Cardiac muscle cell (in vitro differentiated cells and primary cell): ENCODE measurements around the gene CMIP. TPM values are rescaled to one million over a fixed set of nuclear protein-coding genes. Genes with fewer than 3 reads are reported as not detected.
A peak's percentile ranks its signal among the peaks of the same experiment; 100 is the strongest.

ENCODE experiments used
- DNase-seq, 2 donors: peaks; one replicate each; pipeline versions ENCODE4 v3.0.0 to v3.0.0-alpha.2; 2010 to 2017; ENCODE audit warnings: low read depth in 1 of 2, low spot score in 1 of 2
- H3K27ac ChIP-seq: fragments of 200-600 bp; sonication (generic); 2 replicates; pipeline ENCODE4 v1.5.1; 2016
- H3K27me3 ChIP-seq: fragments of 200-600 bp; sonication (generic); 2 replicates; pipeline ENCODE4 v1.6.0; 2016; ENCODE audit warnings: control low read depth
- H3K36me3 ChIP-seq: fragments of 200-600 bp; sonication (generic); 2 replicates; pipeline ENCODE4 v1.5.1; 2016; ENCODE audit warnings: control low read depth
- H3K4me1 ChIP-seq: fragments of 200-600 bp; sonication (generic); 2 replicates; pipeline ENCODE4 v1.8.1; 2017; ENCODE audit warnings: low read depth, mild to moderate bottlenecking, mixed run types
- H3K4me3 ChIP-seq: fragments of 200-600 bp; sonication (generic); 2 replicates; pipeline ENCODE4 v1.5.1; 2016; ENCODE audit warnings: mild to moderate bottlenecking
- H3K9me3 ChIP-seq: fragments of 200-600 bp; sonication (generic); 2 replicates; pipeline ENCODE4 v1.5.1; 2017; ENCODE audit warnings: low read depth, mild to moderate bottlenecking, control low read depth
- CTCF ChIP-seq: IDR thresholded peaks from 2 replicates; pipeline ENCODE4 v1.5.1; 2012; ENCODE audit warnings: low read depth, mild to moderate bottlenecking, low read length
- polyA plus RNA-seq: library from polyadenylated mRNA; unstranded; fragments of >200 nt; fragmentation: Nextera tagmentation; extraction: Ambion mirVana; gene quantifications from 2 replicates; pipeline ENCODE4 v1.2.1, GENCODE V29; 2016
- total RNA-seq: library from RNA; depleted of rRNA; stranded (reverse); fragments of >200 nt; gene quantifications from 2 replicates; pipeline ENCODE4 v1.2.3, GENCODE V29; 2016

The CMIP gene
- total and polyA plus RNA-seq, 2 experiments from 2014 or later, result 1.8 to 22.2 TPM

- no peak overlapping the region for H3K4me3 ChIP-seq
- H3K36me3 ChIP-seq, result peaks cover 7% of the 10 kb centered on the region
- DNase-seq, result no peak
- no peaks in the 10 kb centered on the region for H3K9me3 ChIP-seq
- H3K4me1 ChIP-seq, result peaks cover 8% of the 10 kb centered on the region
- no peak for TF ChIP-seq CTCF
- H3K27me3 ChIP-seq, result no peaks in the 10 kb centered on the region
- no peak overlapping the region for H3K27ac ChIP-seq
Measured at GRCh38 chr16:81693041-81693743, 248.6 kb downstream of the CMIP start.

- Histone ChIP-seq H3K4me3 (no peak overlapping the region), H3K27me3 (no peaks in the 10 kb centered on the region), H3K9me3 (no peaks in the 10 kb centered on the region), H3K27ac (no peak overlapping the region), H3K36me3 (peaks cover 7% of the 10 kb centered on the region), H3K4me1 (peaks cover 8% of the 10 kb centered on the region)
- no peak for DNase-seq
- TF ChIP-seq CTCF, result no peak
Measured at GRCh38 chr16:81693744-81694303, 249.2 kb downstream of the CMIP start.

GRCh38 chr16:81694494-81695280 lies 250.1 kb downstream of the CMIP start:
- peak in 1 of 2 donors; percentile 38 for DNase-seq
- TF ChIP-seq CTCF, result no peak
- Histone ChIP-seq H3K9me3 (no peaks in the 10 kb centered on the region), H3K27me3 (no peaks in the 10 kb centered on the region), H3K27ac (no peak overlapping the region), H3K4me1 (peaks cover 8% of the 10 kb centered on the region), H3K36me3 (peaks cover 7% of the 10 kb centered on the region), H3K4me3 (no peak overlapping the region)

GRCh38 chr16:81695321-81696165 lies 250.9 kb downstream of the CMIP start:
- Histone ChIP-seq H3K27me3 (no peaks in the 10 kb centered on the region), H3K27ac (peak overlapping the region; percentile 23), H3K9me3 (no peaks in the 10 kb centered on the region), H3K4me3 (no peak overlapping the region), H3K36me3 (peaks cover 7% of the 10 kb centered on the region), H3K4me1 (peaks cover 8% of the 10 kb centered on the region)
- peak in 1 of 2 donors; percentile 77 for DNase-seq
- TF ChIP-seq CTCF, result no peak

- no peak overlapping the region for H3K27ac ChIP-seq
- DNase-seq, result peak in 1 of 2 donors; percentile 30
- TF ChIP-seq CTCF, result no peak
- H3K4me3 ChIP-seq, result no peak overlapping the region
- peaks cover 7% of the 10 kb centered on the region for H3K36me3 ChIP-seq
- H3K4me1 ChIP-seq, result peaks cover 8% of the 10 kb centered on the region
- no peaks in the 10 kb centered on the region for H3K9me3 ChIP-seq
- H3K27me3 ChIP-seq, result no peaks in the 10 kb centered on the region
Measured at GRCh38 chr16:81696166-81696960, 251.8 kb downstream of the CMIP start.
